MM.1S (cell line): ENCODE data around the gene MTX3.

ENCODE experiments used
- DNase-seq: peaks from one replicate; pipeline ENCODE4 v3.0.0-alpha.2; 2015
- H2AFZ ChIP-seq: fragments of 300-600 bp; sonication (generic); 2 replicates; pipeline ENCODE4 v1.6.0; 2016; ENCODE audit warnings: antibody characterized with exemption, low read length
- H3F3A ChIP-seq: fragments of 300-600 bp; sonication (generic); 2 replicates; pipeline ENCODE4 v1.6.1; 2016; ENCODE audit warnings: mild to moderate bottlenecking, antibody characterized with exemption, low read length, moderate library complexity, mixed read lengths; ENCODE audit not compliant: insufficient read depth
- H3K27ac ChIP-seq: fragments of 300-600 bp; sonication (generic); 2 replicates; pipeline ENCODE4 v1.5.1; 2016; ENCODE audit warnings: mild to moderate bottlenecking, low read length
- H3K27me3 ChIP-seq: fragments of 300-600 bp; sonication (generic); replicated peaks from 2 replicates; pipeline ENCODE4 v1.6.0; 2016; ENCODE audit warnings: low read length; ENCODE audit not compliant: insufficient read depth
- H3K36me3 ChIP-seq: fragments of 300-600 bp; sonication (generic); replicated peaks from 2 replicates; pipeline ENCODE4 v1.6.1; 2016; ENCODE audit warnings: mild to moderate bottlenecking, low read length, mixed read lengths; ENCODE audit not compliant: insufficient read depth
- H3K4me1 ChIP-seq: fragments of 300-600 bp; sonication (generic); 2 replicates; pipeline ENCODE4 v1.6.1; 2016; ENCODE audit warnings: low read length, mixed read lengths
- H3K4me2 ChIP-seq: fragments of 300-600 bp; sonication (generic); 2 replicates; pipeline ENCODE4 v1.6.0; 2016; ENCODE audit warnings: low read depth, low read length
- H3K4me3 ChIP-seq: fragments of 300-600 bp; sonication (generic); 2 replicates; pipeline ENCODE4 v1.5.1; 2016; ENCODE audit warnings: low read length, mixed read lengths
- H3K79me2 ChIP-seq: fragments of 300-600 bp; sonication (generic); 2 replicates; pipeline ENCODE4 v1.6.1; 2016; ENCODE audit warnings: mixed run types, low read length, mixed read lengths
- H3K9ac ChIP-seq: fragments of 300-600 bp; sonication (generic); 2 replicates; pipeline ENCODE4 v1.6.1; 2016; ENCODE audit warnings: low read length, mixed read lengths
- H3K9me2 ChIP-seq: fragments of 300-600 bp; sonication (generic); replicated peaks from 2 replicates; pipeline ENCODE4 v1.6.1; 2016; ENCODE audit warnings: mild to moderate bottlenecking, low read length, mixed read lengths; ENCODE audit not compliant: insufficient read depth
- H3K9me3 ChIP-seq: fragments of 300-600 bp; sonication (generic); replicated peaks from 2 replicates; pipeline ENCODE4 v1.6.1; 2016; ENCODE audit warnings: mild to moderate bottlenecking, low read length, mixed read lengths; ENCODE audit not compliant: insufficient read depth
- H4K20me1 ChIP-seq: fragments of 300-600 bp; sonication (generic); 2 replicates; pipeline ENCODE4 v1.6.1; 2016; ENCODE audit warnings: mild to moderate bottlenecking, low read length, moderate library complexity, mixed read lengths; ENCODE audit not compliant: insufficient read depth
- EZH2 ChIP-seq: fragments of 300-600 bp; sonication (generic); optimal IDR thresholded peaks from 2 replicates; pipeline ENCODE3; 2017; ENCODE audit warnings: low read depth, mild to moderate bottlenecking, antibody characterized with exemption, low read length, mixed read lengths
- EZH2phosphoT487 ChIP-seq: fragments of 300-600 bp; sonication (generic); IDR thresholded peaks from 2 replicates; pipeline ENCODE4 v1.6.1; 2018; ENCODE audit warnings: antibody characterized with exemption, low read length
- TF ChIP-seq, protein P1 (sequence below): fragments of 300-600 bp; sonication (generic); IDR thresholded peaks from 2 replicates; pipeline ENCODE4 v1.5.1; 2016; ENCODE audit warnings: antibody characterized with exemption, low read length, mixed read lengths

The MTX3 gene

GRCh38 chr5:80002677-80003076, 11.6 kb upstream of the MTX3 start:
- Histone ChIP-seq H3K9me2 (no peaks in the 10 kb centered on the region), H3K27ac (no peak overlapping the region), H3K9ac (no peak overlapping the region), H3K9me3 (no peaks in the 10 kb centered on the region), H3K79me2 (no peaks in the 10 kb centered on the region), H3K4me2 (no peak overlapping the region), H3K4me3 (no peak overlapping the region), H3F3A (no peaks in the 10 kb centered on the region), H3K4me1 (no peaks in the 10 kb centered on the region), H3K27me3 (no peaks in the 10 kb centered on the region), H4K20me1 (no peaks in the 10 kb centered on the region), H3K36me3 (no peaks in the 10 kb centered on the region), H2AFZ (no peak overlapping the region)
- no peak for DNase-seq
- TF ChIP-seq EZH2 (no peak), EZH2phosphoT487 (no peak)
- TF ChIP-seq, protein P1, sequence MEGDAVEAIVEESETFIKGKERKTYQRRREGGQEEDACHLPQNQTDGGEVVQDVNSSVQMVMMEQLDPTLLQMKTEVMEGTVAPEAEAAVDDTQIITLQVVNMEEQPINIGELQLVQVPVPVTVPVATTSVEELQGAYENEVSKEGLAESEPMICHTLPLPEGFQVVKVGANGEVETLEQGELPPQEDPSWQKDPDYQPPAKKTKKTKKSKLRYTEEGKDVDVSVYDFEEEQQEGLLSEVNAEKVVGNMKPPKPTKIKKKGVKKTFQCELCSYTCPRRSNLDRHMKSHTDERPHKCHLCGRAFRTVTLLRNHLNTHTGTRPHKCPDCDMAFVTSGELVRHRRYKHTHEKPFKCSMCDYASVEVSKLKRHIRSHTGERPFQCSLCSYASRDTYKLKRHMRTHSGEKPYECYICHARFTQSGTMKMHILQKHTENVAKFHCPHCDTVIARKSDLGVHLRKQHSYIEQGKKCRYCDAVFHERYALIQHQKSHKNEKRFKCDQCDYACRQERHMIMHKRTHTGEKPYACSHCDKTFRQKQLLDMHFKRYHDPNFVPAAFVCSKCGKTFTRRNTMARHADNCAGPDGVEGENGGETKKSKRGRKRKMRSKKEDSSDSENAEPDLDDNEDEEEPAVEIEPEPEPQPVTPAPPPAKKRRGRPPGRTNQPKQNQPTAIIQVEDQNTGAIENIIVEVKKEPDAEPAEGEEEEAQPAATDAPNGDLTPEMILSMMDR: no peak

DNA sequence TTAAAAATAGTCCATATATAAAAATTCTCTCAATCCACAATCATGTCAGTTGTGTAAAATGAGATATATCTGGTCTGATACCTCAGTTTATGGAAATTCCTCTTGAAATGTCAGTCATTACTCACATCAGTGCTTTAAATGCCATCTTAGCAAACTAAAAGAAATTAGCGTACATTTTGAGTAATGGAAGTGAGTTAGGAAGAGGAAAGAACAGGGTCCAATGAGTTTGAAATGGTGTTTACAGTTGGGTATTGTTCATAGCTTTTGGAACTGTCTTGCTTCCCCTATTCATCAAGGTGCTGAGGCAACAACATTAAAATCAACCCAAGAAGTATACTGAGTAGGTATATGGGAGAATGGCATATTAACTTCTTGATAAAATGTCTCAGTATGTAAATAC, 8.7 kb upstream of the MTX3 start:
- Histone ChIP-seq H3K79me2 (no peaks in the 10 kb centered on the region), H4K20me1 (no peaks in the 10 kb centered on the region), H3F3A (no peaks in the 10 kb centered on the region), H3K27me3 (no peaks in the 10 kb centered on the region), H3K9me2 (no peaks in the 10 kb centered on the region), H3K4me1 (no peaks in the 10 kb centered on the region), H3K9me3 (no peaks in the 10 kb centered on the region), H3K9ac (no peak overlapping the region), H3K27ac (no peak overlapping the region), H3K4me3 (no peak overlapping the region), H2AFZ (no peak overlapping the region), H3K36me3 (no peaks in the 10 kb centered on the region), H3K4me2 (no peak overlapping the region)
- DNase-seq: no peak
- no peak for TF ChIP-seq EZH2
- TF ChIP-seq EZH2phosphoT487: no peak
- TF ChIP-seq, protein P1: no peak

GRCh38 chr5:79992891-79993657, 2.0 kb upstream of the MTX3 start:
- peaks cover 21% of the 10 kb centered on the region for H3F3A ChIP-seq
- H3K79me2 ChIP-seq: peaks cover 28% of the 10 kb centered on the region
- H3K4me2 ChIP-seq: no peak overlapping the region
- no peaks in the 10 kb centered on the region for H3K9me3 ChIP-seq
- DNase-seq: no peak
- peaks cover 3% of the 10 kb centered on the region for H3K36me3 ChIP-seq
- no peak overlapping the region for H3K4me3 ChIP-seq
- no peak overlapping the region for H3K9ac ChIP-seq
- H3K4me1 ChIP-seq: peaks cover 12% of the 10 kb centered on the region
- H2AFZ ChIP-seq: no peak overlapping the region
- no peak overlapping the region for H3K27ac ChIP-seq
- no peak for TF ChIP-seq EZH2phosphoT487
- TF ChIP-seq, protein P1: no peak
- TF ChIP-seq EZH2: no peak
- H3K9me2 ChIP-seq: no peaks in the 10 kb centered on the region
- H3K27me3 ChIP-seq: no peaks in the 10 kb centered on the region
- H4K20me1 ChIP-seq: no peaks in the 10 kb centered on the region
